Breast epithelium (tissue), 4 donors: ENCODE results near the gene CGB3. TPM values are rescaled to one million over a fixed set of nuclear protein-coding genes. Genes with fewer than 3 reads are reported as not detected.

Experiments
- DNase-seq, 2 donors: peaks; one replicate each; pipeline ENCODE4 v3.0.0-alpha.2; 2019; ENCODE audit warnings: low spot score in 2 of 2
- H3K27ac ChIP-seq, 2 donors: fragments of 200-600 bp; sonication (generic) in 1 of 2; one replicate each; pipeline ENCODE4 v1.5.1; 2016 to 2019; ENCODE audit warnings: mild to moderate bottlenecking in 1 of 2
- H3K27me3 ChIP-seq, 2 donors: fragments of 200-600 bp; sonication (generic) in 1 of 2; one replicate each; pipeline versions ENCODE4 v1.5.1 to v1.6.0; 2017 to 2019; ENCODE audit warnings: control low read depth in 1 of 2, mild to moderate bottlenecking in 1 of 2
- H3K36me3 ChIP-seq: fragments of 200-600 bp; one replicate; pipeline ENCODE4 v1.5.1; 2019
- H3K4me1 ChIP-seq, 2 donors: fragments of 200-600 bp; sonication (generic); one replicate each; pipeline ENCODE4 v1.5.1; 2016 to 2019; ENCODE audit warnings: control low read depth in 1 of 2
- H3K4me3 ChIP-seq, 3 donors: fragments of 200-600 bp; sonication (generic); 1 replicate in 2 of 3; 2 replicates in 1 of 3; pipeline ENCODE4 v1.5.1; 2016 to 2019; ENCODE audit warnings: mild to moderate bottlenecking in 3 of 3, moderate library complexity in 2 of 3
- H3K9me3 ChIP-seq, 2 donors: fragments of 200-600 bp; sonication (generic) in 1 of 2; one replicate each; pipeline ENCODE4 v1.5.1; 2016 to 2019; ENCODE audit warnings: control low read depth in 1 of 2
- POLR2A ChIP-seq: fragments of 450-650 bp; IDR thresholded peaks from one replicate; pipeline ENCODE4 v1.6.1; 2016; ENCODE audit warnings: antibody characterized with exemption, mild to moderate bottlenecking, moderate library complexity
- POLR2AphosphoS5 ChIP-seq, 3 donors: sonication (generic); formaldehyde crosslinking; IDR thresholded peaks; one replicate each; pipeline ENCODE4 v1.6.1; 2017; ENCODE audit warnings: antibody characterized with exemption in 3 of 3
- intact Hi-C: fragments of 100-400 bp; cut with DNase I; formaldehyde crosslinking; loops from one replicate; pipeline ENCODE4 v1.15.1; 2023; ENCODE audit warnings: low total_unique reads
- total RNA-seq, 3 donors: library from RNA; depleted of rRNA; stranded (reverse); fragments of >200 nt; gene quantifications; one replicate each; pipeline ENCODE4 v1.1.0, GENCODE V29; 2016
- TF ChIP-seq, protein P1 (sequence below), 3 donors: fragments of 450-650 bp; IDR thresholded peaks; one replicate each; pipeline ENCODE4 v1.5.1; 2016 to 2017; ENCODE audit warnings: antibody characterized with exemption in 3 of 3, mild to moderate bottlenecking in 3 of 3, moderate library complexity in 3 of 3

The CGB3 gene
- total RNA-seq, 3 donors from 2014 or later, result not detected

DNA sequence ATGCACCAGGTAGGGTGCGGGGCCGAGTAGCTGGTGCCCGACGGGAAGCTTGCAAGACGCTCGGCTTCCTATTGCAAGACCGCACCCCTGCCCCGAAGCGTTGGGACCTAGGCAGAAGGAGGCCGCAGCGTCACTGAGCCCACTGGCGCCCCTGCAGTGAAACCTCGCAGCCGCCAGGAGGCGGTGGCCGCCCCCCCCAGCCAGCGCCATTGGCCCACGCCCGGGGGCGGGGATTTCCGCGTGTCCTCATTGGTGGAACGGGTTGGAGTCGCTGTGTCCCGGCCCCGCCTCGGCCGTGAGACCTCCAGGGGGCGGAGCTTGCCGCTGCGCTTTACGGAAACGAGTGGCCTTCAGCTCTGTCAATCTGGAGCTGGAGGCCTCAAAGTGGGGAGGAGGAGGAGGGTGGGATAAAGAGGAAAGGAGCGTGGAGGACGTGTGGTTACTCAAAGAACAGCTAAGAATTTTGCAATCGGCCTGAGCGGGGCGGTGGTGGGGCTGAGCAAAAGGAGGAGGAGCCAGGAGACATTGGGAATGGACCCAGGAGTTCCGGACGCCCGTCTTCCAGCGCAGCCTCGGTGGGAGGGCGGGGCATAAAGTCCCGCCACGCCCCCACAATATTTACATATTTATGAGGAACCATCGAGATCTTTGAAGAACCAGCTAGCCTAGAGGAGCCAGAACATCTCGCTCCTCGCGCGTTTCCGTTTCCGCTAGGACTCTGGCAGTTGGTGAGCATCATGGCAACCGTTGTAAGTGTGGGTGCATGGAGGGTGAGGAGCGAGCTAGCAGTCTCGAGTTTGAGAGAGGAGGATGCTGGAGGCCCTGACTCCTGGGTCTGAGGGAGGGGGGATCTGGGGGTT, 30.7 kb downstream of the CGB3 start, which contains the start of the genes GYS1 and RUVBL2:
Gene GYS1 (minus strand): TSS at position 135 of the 860 bp plus-strand sequence. CDS start 197 bp downstream, outside the sequence.
Gene RUVBL2 (plus strand): TSS at position 713 of the 860 bp plus-strand sequence. CDS start 25 bp downstream, at position 738.
- no peaks in the 10 kb centered on the region for H3K36me3 ChIP-seq
- H3K4me3 ChIP-seq, result peak within 1 kb of the TSS; percentile 80 to 88 (median 85)
- intact Hi-C loops, result no loop called here
- no peaks in the 10 kb centered on the region for H3K9me3 ChIP-seq
- H3K27me3 ChIP-seq, result no peaks in the 10 kb centered on the region
- peaks cover 10 to 19% of the 10 kb centered on the region in 2 donors for H3K4me1 ChIP-seq
- peak within 1 kb of the TSS; percentile 89 to 93 for H3K27ac ChIP-seq
- DNase-seq, result peak; percentile 99
- TF ChIP-seq POLR2AphosphoS5 (IDR thresholded peaks at IDR 0.05) (peak; percentile 81 to 88 (median 81)), POLR2A (peak; percentile 65)
- TF ChIP-seq, protein P1, sequence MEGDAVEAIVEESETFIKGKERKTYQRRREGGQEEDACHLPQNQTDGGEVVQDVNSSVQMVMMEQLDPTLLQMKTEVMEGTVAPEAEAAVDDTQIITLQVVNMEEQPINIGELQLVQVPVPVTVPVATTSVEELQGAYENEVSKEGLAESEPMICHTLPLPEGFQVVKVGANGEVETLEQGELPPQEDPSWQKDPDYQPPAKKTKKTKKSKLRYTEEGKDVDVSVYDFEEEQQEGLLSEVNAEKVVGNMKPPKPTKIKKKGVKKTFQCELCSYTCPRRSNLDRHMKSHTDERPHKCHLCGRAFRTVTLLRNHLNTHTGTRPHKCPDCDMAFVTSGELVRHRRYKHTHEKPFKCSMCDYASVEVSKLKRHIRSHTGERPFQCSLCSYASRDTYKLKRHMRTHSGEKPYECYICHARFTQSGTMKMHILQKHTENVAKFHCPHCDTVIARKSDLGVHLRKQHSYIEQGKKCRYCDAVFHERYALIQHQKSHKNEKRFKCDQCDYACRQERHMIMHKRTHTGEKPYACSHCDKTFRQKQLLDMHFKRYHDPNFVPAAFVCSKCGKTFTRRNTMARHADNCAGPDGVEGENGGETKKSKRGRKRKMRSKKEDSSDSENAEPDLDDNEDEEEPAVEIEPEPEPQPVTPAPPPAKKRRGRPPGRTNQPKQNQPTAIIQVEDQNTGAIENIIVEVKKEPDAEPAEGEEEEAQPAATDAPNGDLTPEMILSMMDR (IDR thresholded peaks at IDR 0.05), result peak; percentile 99

DNA sequence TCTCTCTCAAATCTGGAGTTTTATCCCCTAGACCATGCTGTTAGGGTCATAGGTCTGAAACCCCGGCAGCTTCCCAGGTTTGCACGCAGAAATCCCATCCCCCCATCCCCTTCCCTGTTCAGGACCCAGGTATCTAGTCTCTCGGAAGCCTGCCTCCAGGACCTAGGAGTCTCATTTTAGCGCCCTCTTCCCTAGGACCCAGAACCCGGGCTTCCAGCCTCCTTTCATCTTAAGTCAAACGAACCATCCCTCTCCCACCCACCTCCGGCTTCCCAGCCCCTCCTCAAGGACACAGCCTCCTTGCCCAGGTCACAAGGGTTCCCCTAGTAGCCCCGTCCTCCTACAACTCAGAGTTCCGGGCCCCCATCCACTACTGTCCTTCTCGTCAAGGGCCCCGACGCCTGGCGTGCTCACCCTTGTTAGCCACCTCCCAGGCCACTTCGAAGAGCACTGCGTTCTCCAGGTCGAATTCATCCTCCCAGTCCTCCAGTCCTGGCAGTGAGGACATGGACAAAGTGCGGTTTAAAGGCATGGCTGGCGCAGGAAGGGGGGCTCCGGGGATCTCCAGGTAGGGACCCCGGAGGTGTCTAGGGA, 31.5 kb downstream of the CGB3 start:
- H3K27me3 ChIP-seq, result no peaks in the 10 kb centered on the region
- intact Hi-C loops, result no loop called here
- H3K4me3 ChIP-seq, result peak overlapping the region; percentile 80 to 88 (median 85)
- H3K27ac ChIP-seq, result peak overlapping the region; percentile 89 to 93
- H3K4me1 ChIP-seq, result peaks cover 10 to 19% of the 10 kb centered on the region in 2 donors
- no peaks in the 10 kb centered on the region for H3K36me3 ChIP-seq
- TF ChIP-seq POLR2AphosphoS5 (IDR thresholded peaks at IDR 0.05), result no peak
- no peak for DNase-seq
- no peaks in the 10 kb centered on the region for H3K9me3 ChIP-seq

DNA sequence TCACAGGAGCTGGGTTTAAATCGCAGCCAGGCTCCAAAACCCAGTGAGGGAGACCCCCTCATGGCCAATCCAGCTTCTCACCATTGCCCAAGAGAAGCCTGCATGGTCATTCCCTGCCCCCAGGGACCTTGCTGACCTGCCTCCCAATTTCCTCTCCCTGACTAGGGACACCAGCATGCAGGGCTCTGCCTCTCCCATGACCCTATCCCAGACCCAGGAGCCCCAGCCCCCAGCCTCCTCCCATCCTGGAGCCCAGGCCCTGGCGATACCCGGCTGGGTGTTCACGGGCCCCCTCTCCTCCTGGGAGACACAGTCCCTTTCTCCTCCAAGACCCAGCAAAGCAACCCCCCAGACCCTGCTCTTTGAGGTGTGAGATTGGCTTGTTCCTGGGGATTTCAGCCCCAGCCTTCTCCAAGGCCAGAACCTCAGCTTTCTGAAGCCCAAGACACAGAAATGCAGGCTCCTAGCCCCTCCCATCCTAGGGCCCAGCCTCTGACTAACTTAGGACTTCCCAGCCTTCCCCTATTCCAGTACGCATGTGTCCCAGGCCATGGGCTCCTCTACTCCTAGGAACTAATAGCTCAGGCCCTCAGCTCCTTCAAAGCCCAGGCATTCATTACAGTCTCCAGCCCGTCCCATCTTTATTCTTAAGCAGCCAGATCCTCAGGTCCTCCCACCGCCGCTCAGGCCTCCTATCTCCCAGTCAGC, 32.1 kb downstream of the CGB3 start:
- intact Hi-C loops, result no loop called here
- Histone ChIP-seq H3K27me3 (no peaks in the 10 kb centered on the region), H3K4me3 (peak overlapping the region; percentile 80 to 88 (median 85)), H3K27ac (peak overlapping the region; percentile 89 to 93), H3K4me1 (peaks cover 10 to 19% of the 10 kb centered on the region in 2 donors), H3K9me3 (no peaks in the 10 kb centered on the region), H3K36me3 (no peaks in the 10 kb centered on the region)
- DNase-seq, result peak in 1 of 2 donors; percentile 40
- TF ChIP-seq POLR2AphosphoS5 (IDR thresholded peaks at IDR 0.05) (no peak), POLR2A (no peak)
- TF ChIP-seq, protein P1 (IDR thresholded peaks at IDR 0.05), result no peak

DNA sequence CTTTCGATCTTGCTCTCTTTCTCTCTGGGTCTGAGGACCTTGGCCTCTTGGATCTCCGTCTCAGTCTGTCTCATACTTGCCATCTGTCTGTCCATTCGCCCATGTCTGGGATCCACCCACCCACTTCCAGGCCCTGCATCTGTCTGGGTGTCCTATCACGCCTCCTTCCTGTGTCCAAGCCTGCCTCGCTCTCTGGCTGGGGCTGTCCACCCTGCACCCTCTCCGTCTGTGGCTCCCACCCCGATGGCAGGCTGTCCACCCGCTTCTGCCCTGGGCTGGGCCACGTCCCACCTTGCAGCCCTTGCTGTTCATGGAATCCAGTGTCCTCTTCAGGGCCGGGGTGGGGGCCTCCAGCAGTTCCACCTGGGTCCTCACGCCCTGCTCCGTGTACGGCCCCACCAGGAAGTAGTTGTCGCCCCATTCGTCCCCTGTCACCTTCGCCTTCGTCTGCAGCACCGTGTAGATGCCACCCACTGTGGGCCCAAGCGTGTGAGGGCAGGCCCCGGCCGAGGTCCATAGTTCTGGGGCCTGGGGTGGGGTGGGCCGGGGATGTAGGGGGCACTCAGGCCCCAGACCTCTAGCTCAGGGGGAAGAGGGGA, 33.0 kb downstream of the CGB3 start:
- peak overlapping the region; percentile 89 to 93 for H3K27ac ChIP-seq

More for the DNA sequence above, 33.0 kb downstream of the CGB3 start:
- DNase-seq, result no peak
- no peaks in the 10 kb centered on the region for H3K9me3 ChIP-seq
- no peaks in the 10 kb centered on the region for H3K27me3 ChIP-seq
- peak overlapping the region in 2 of 3 donors; percentile 85 to 88 for H3K4me3 ChIP-seq
- TF ChIP-seq POLR2A (no peak), POLR2AphosphoS5 (IDR thresholded peaks at IDR 0.05) (no peak)
- TF ChIP-seq, protein P1 (IDR thresholded peaks at IDR 0.05), result no peak
- H3K36me3 ChIP-seq, result no peaks in the 10 kb centered on the region
- intact Hi-C loops, result no loop called here
- peaks cover 10 to 19% of the 10 kb centered on the region in 2 donors for H3K4me1 ChIP-seq
